ENCODE measurements around the gene RNF168. TPM values are rescaled to one million over a fixed set of nuclear protein-coding genes. Genes with fewer than 3 reads are reported as not detected.
A peak's percentile ranks its signal among the peaks of the same experiment; 100 is the strongest.

The RNF168 gene
- total RNA-seq, 1 donor from 2014 or later: 21.1 TPM

DNA sequence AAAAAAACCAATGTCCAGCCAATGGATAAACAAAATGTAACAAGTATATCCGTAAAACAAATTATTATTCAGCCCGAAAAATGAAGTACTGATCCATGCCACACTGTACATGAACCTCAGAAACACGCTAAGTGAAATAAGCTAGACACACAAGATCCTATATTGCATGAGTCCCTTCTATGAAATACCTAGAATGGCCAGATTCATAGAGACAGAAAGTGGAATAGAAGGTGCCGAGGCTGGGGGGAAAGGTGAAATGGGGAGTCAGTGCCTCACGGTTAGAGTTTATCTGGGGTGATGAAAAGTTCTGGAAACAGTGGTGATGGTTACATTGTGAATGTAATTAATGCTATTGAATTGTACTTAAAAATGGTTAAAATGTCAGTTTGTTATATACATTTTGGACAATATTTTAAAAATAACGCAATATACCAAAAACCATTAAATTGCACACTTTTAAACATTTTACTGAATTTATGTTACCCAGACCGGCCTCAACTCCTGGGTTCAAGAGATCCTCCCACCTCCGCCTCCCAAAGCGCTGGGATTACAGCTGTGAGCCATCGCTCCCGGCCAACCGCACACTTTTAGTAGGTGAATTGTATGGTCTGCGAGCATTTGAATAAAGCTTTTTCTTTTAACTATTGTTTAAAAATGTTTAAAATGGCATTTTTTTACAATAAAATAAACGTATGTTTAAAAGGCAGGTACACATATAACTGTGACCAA, 2.1 kb downstream of the RNF168 start:
- H3K27ac ChIP-seq: peak overlapping the region; percentile 97
- no peak for DNase-seq

DNA sequence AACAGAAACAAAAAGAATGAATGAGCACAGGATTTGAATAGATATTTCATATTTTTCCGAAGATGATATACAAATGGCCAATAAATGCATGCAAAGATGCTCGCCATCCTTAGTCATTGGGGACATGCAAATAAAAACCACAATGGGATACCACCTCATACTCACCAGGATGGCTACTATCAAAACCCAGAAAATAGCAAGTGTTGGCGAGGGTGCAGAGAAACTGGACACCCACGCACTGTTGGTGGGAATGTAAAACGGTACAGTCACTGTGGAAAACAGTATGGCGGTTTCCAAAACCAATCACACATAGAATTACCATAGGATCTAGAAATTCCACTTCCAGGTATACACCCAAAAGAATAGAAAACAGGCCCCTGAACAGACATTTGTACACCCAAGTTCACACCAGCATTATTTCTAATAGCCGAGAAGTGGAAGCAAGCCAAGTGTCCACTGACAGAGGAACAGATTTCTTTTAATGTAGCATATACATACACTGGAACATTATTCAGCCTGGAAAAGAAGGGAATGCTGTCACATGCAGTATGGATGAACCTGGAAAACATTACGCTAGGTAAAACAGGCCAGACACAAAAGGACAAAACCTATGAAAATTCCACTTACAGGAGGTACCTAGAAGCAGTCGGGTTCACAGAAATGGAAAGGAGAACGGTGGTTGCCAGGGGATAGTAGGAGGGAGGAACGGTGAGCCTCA, 3.6 kb downstream of the RNF168 start:
- peak overlapping the region; percentile 92 for H3K4me3 ChIP-seq
- DNase-seq (no peak), ATAC-seq (no peak)
- H3K4me1 ChIP-seq: peaks cover 20% of the 10 kb centered on the region
- no peaks in the 10 kb centered on the region for H3K9me3 ChIP-seq
- intact Hi-C loops (cut with DNase I): no loop called here
- H3K27ac ChIP-seq: no peak overlapping the region
- H3K36me3 ChIP-seq: peaks cover 12% of the 10 kb centered on the region
- no peaks in the 10 kb centered on the region for H3K27me3 ChIP-seq
- no peak for TF ChIP-seq CTCF (IDR thresholded peaks at IDR 0.05)

More for the DNA sequence above, 2.1 kb downstream of the RNF168 start:
- TF ChIP-seq CTCF (IDR thresholded peaks at IDR 0.05): no peak
- H3K4me1 ChIP-seq: peaks cover 20% of the 10 kb centered on the region
- peak overlapping the region; percentile 92 for H3K4me3 ChIP-seq
- intact Hi-C loops (cut with DNase I): no loop called here
- no peaks in the 10 kb centered on the region for H3K9me3 ChIP-seq
- no peaks in the 10 kb centered on the region for H3K27me3 ChIP-seq
- ATAC-seq: no peak
- no peaks in the 10 kb centered on the region for H3K36me3 ChIP-seq

GRCh38 chr3:196499061-196499460, 4.5 kb downstream of the RNF168 start:
- H3K27me3 ChIP-seq: no peaks in the 10 kb centered on the region
- no peaks in the 10 kb centered on the region for H3K9me3 ChIP-seq
- TF ChIP-seq CTCF (IDR thresholded peaks at IDR 0.05): no peak
- no peak overlapping the region for H3K27ac ChIP-seq
- peaks cover 20% of the 10 kb centered on the region for H3K4me1 ChIP-seq
- peaks cover 12% of the 10 kb centered on the region for H3K36me3 ChIP-seq
- ATAC-seq: no peak
- no peak for DNase-seq
- intact Hi-C loops (cut with DNase I): no loop called here
- no peak overlapping the region for H3K4me3 ChIP-seq

- intact Hi-C loops (cut with DNase I): no loop called here
- Histone ChIP-seq H3K4me3 (no peak overlapping the region), H3K36me3 (peaks cover 12% of the 10 kb centered on the region), H3K27ac (no peak overlapping the region), H3K27me3 (no peaks in the 10 kb centered on the region), H3K9me3 (no peaks in the 10 kb centered on the region), H3K4me1 (peaks cover 20% of the 10 kb centered on the region)
- no peak for TF ChIP-seq CTCF (IDR thresholded peaks at IDR 0.05)
- DNase-seq: no peak
- ATAC-seq: no peak
Observed at GRCh38 chr3:196498297-196498696, 5.3 kb downstream of the RNF168 start.

GRCh38 chr3:196496183-196496582, 7.4 kb downstream of the RNF168 start:
- no peak overlapping the region for H3K4me3 ChIP-seq
- ATAC-seq (no peak), DNase-seq (no peak)
- no peaks in the 10 kb centered on the region for H3K27me3 ChIP-seq
- H3K4me1 ChIP-seq: peaks cover 16% of the 10 kb centered on the region
- no peaks in the 10 kb centered on the region for H3K9me3 ChIP-seq
- H3K36me3 ChIP-seq: peaks cover 12% of the 10 kb centered on the region
- intact Hi-C loops (cut with DNase I): no loop called here
- TF ChIP-seq CTCF (IDR thresholded peaks at IDR 0.05): no peak
- no peak overlapping the region for H3K27ac ChIP-seq
